HepG2 (cell line): ENCODE data around the gene LRATD1. TPM values are rescaled to one million over a fixed set of nuclear protein-coding genes. Genes with fewer than 3 reads are reported as not detected.

ENCODE experiments used
- ATAC-seq: fragments of 200-7000 bp; cut with Tn5 transposase; 3 replicates; pipeline ENCODE4 v1.9.1; 2020; ENCODE audit warnings: mild to moderate bottlenecking, moderate library complexity
- BruUV-seq: library from RNA; stranded (reverse); fragments of 400-500 nt; replicated peaks from 2 replicates; lab custom pipeline; 2021; lab: Mats Ljungman, UMichigan
- CTCF ChIA-PET: fragments of 300-600 bp; formaldehyde crosslinking; extraction: SDS; loops from one replicate; lab custom pipeline; 2021; ENCODE audit warnings: low total read pairs, inconsistent platforms, low intra/inter-chr PET ratio; lab: Yijun Ruan, JAX
- POLR2A ChIA-PET: fragments of 350-600 bp; sonication (Branson Sonifier 250); formaldehyde crosslinking; loops from one replicate; lab custom pipeline; 2020; ENCODE audit warnings: antibody characterized with exemption, inconsistent platforms; lab: Yijun Ruan, JAX
- DNase-seq: peaks from one replicate; pipeline ENCODE4 v3.0.0-alpha.2; 2015; ENCODE audit warnings: low spot score
- FAIRE-seq: peaks from 3 replicates; lab custom pipeline; 2011; peaks lifted over from hg19 to GRCh38; lab: Jason Lieb, UNC
- H2AFZ ChIP-seq: one replicate; pipeline ENCODE4 v1.6.1; 2011; ENCODE audit warnings: low read length, inconsistent platforms
- H3K27ac ChIP-seq: fragments of 300-600 bp; 3 replicates; pipeline ENCODE4 v1.8.0; 2011; ENCODE audit warnings: mixed run types, mild to moderate bottlenecking, mixed read lengths, low read length, inconsistent platforms; ENCODE audit not compliant: insufficient read depth; ENCODE audit errors: extremely low read length
- H3K27me3 ChIP-seq, 2 experiments: fragments of 200-600 bp in 1 of 2; 2 replicates in 1 of 2; 3 replicates in 1 of 2; pipeline versions ENCODE4 v1.6.0 to v1.8.0; 2011; ENCODE audit warnings: low read length in 2 of 2, mild to moderate bottlenecking in 2 of 2, moderate library complexity in 2 of 2, inconsistent platforms in 1 of 2; ENCODE audit not compliant: insufficient read depth in 2 of 2, control insufficient read depth in 1 of 2
- H3K36me3 ChIP-seq, 2 experiments: fragments of 200-600 bp in 1 of 2; replicated peaks in 1 of 2; 2 replicates in 1 of 2; 3 replicates in 1 of 2; pipeline versions ENCODE4 v1.5.1 to v1.8.0; 2011; ENCODE audit warnings: low read length in 2 of 2, inconsistent platforms in 1 of 2; ENCODE audit not compliant: insufficient read depth in 2 of 2, control insufficient read depth in 1 of 2
- H3K4me1 ChIP-seq: 2 replicates; pipeline ENCODE4 v1.5.1; 2012; ENCODE audit warnings: low read length, inconsistent platforms; ENCODE audit not compliant: insufficient read depth
- H3K4me2 ChIP-seq: 2 replicates; pipeline ENCODE4 v1.6.0; 2011; ENCODE audit warnings: low read depth, low read length, inconsistent platforms
- H3K4me3 ChIP-seq, 3 experiments: fragments of 200-600 bp in 1 of 3; sonication (generic), shearing (Covaris generic) in 1 of 3; replicated peaks in 1 of 3; 2 replicates each; pipeline ENCODE4 v1.5.1; 2011 to 2016; ENCODE audit warnings: low read length in 3 of 3, inconsistent platforms in 2 of 3, low read depth in 2 of 3, mild to moderate bottlenecking in 2 of 3, control low read depth in 1 of 3, mixed read lengths in 1 of 3; ENCODE audit not compliant: insufficient read depth in 1 of 3
- H3K79me2 ChIP-seq: one replicate; pipeline ENCODE4 v1.6.1; 2011; ENCODE audit warnings: low read length, inconsistent platforms; ENCODE audit not compliant: insufficient read depth
- H3K9ac ChIP-seq: 2 replicates; pipeline ENCODE4 v1.6.0; 2011; ENCODE audit warnings: mild to moderate bottlenecking, low read depth, low read length, inconsistent platforms; ENCODE audit not compliant: insufficient read depth
- H3K9me3 ChIP-seq: 2 replicates; pipeline ENCODE4 v1.5.1; 2012; ENCODE audit warnings: mild to moderate bottlenecking, low read length
- H4K20me1 ChIP-seq: 2 replicates; pipeline ENCODE4 v1.6.0; 2011; ENCODE audit warnings: inconsistent platforms, mild to moderate bottlenecking, low read length, moderate library complexity; ENCODE audit not compliant: insufficient read depth
- BRF2 ChIP-seq: sonication (generic); formaldehyde crosslinking; IDR thresholded peaks from 2 replicates; pipeline ENCODE4 v1.8.1; 2022; ENCODE audit warnings: mild to moderate bottlenecking, missing genetic modification reagents
- HDAC6 ChIP-seq: fragments of 200-600 bp; sonication (generic); IDR thresholded peaks from 2 replicates; pipeline ENCODE4 v1.7.0; 2017; ENCODE audit warnings: mild to moderate bottlenecking, antibody characterized with exemption, low read length, low read depth
- HOXD1 ChIP-seq: sonication (generic); formaldehyde crosslinking; IDR thresholded peaks from 2 replicates; pipeline ENCODE4 v1.5.0; 2020; ENCODE audit warnings: missing genetic modification reagents
- KDM5B ChIP-seq: sonication (generic); formaldehyde crosslinking; IDR thresholded peaks from 2 replicates; pipeline ENCODE4 v1.4.0; 2020; ENCODE audit warnings: missing genetic modification reagents, mild to moderate bottlenecking, borderline replicate concordance
- MED8 ChIP-seq: sonication (generic); formaldehyde crosslinking; IDR thresholded peaks from 2 replicates; pipeline ENCODE4 v1.8.1; 2023; ENCODE audit warnings: mild to moderate bottlenecking, missing genetic modification reagents; ENCODE audit not compliant: insufficient replicate concordance
- MTF2 ChIP-seq: sonication (generic); formaldehyde crosslinking; IDR thresholded peaks from 2 replicates; pipeline ENCODE4 v1.5.0; 2020; ENCODE audit warnings: missing genetic modification reagents, borderline replicate concordance
- NFRKB ChIP-seq: fragments of 450-650 bp; IDR thresholded peaks from 2 replicates; pipeline ENCODE4 v1.6.1; 2017
- PHF5A ChIP-seq: IDR thresholded peaks from one replicate; pipeline ENCODE4 v1.6.1; 2018; ENCODE audit warnings: low read depth, missing genetic modification reagents; ENCODE audit not compliant: unreplicated experiment
- ZNF841 ChIP-seq: sonication (generic); formaldehyde crosslinking; IDR thresholded peaks from 2 replicates; pipeline ENCODE4 v1.8.1; 2023; ENCODE audit warnings: missing genetic modification reagents, borderline replicate concordance
- WGBS: methylation state at CpG from one replicate; pipeline ENCODE4 v1.1.6; 2017; ENCODE audit warnings: low lambda C conversion rate; 5-methylcytosine and 5-hydroxymethylcytosine counted together
- in situ Hi-C: cut with HindIII; loops from 2 replicates; pipeline ENCODE4 v1.10.0; 2017; ENCODE audit warnings: low pct_unique_long_range_greater_than_20kb; ENCODE audit not compliant: extremely low pct_ligation_motif_present
- intact Hi-C: fragments of 100-400 bp; cut with micrococcal nuclease; formaldehyde crosslinking; loops from one replicate; pipeline ENCODE4 v1.10.0; 2022; ENCODE audit not compliant: unreplicated experiment
- polyA plus RNA-seq, 8 experiments: library from polyadenylated mRNA; depleted of rRNA in 3 of 8; stranded (reverse) in 7 of 8; unstranded in 1 of 8; fragments of >200 nt; fragmentation: Illumina TruSeq in 4 of 8; extraction: Trizol in 4 of 8; gene quantifications; 2 replicates each; pipeline versions ENCODE4 v1.2.1 to v1.2.3, GENCODE V29; 2011 to 2016; ENCODE audit warnings: low read depth in 4 of 8, missing spikeins in 1 of 8, mixed read lengths in 1 of 8; ENCODE audit not compliant: insufficient read depth in 1 of 8
- total RNA-seq, 5 experiments: library from RNA; depleted of rRNA; stranded (reverse); fragments of >200 nt; fragmentation: Illumina TruSeq; extraction: Trizol; gene quantifications; 2 replicates each; pipeline ENCODE4 v1.2.3, GENCODE V29; 2016; ENCODE audit warnings: low read depth in 1 of 5

Gene LRATD1
- total and polyA plus RNA-seq, 2 of the 13 experiments (the other 11 are each of a cell fraction or from before 2014, with no cell fraction given): 0.07 TPM; not detected in 1

GRCh38 chr2:14628901-14629300 lies 3.6 kb upstream of the LRATD1 start:
- Histone ChIP-seq H3K79me2 (no peaks in the 10 kb centered on the region), H3K9ac (no peak overlapping the region), H3K9me3 (no peaks in the 10 kb centered on the region), H3K4me2 (no peak overlapping the region), H3K27ac (no peak overlapping the region), H2AFZ (no peak overlapping the region), H4K20me1 (no peaks in the 10 kb centered on the region), H3K36me3 (no peaks in the 10 kb centered on the region), H3K4me3 (no peak overlapping the region), H3K4me1 (peaks cover 16% of the 10 kb centered on the region), H3K27me3 (peaks cover 10 to 19% of the 10 kb centered on the region in 2 experiments)
- WGBS: 41% methylated on average over 2 of the region's 2 CpGs
- FAIRE-seq (no peak), DNase-seq (no peak), ATAC-seq (no peak)
- intact Hi-C loops (no loop called here), in situ Hi-C loops (loop anchor here (25.0 kb wide), 1 partner anchor 958 kb away; the partner anchor contains the start of gene DDX1)
- ChIA-PET CTCF (no interaction called here), POLR2A (no interaction called here)
- no peak for TF ChIP-seq PHF5A (CRISPR knock-in tag)
- TF ChIP-seq BRF2 (CRISPR knock-in tag): no peak
- TF ChIP-seq HOXD1: no peak
- no peak for TF ChIP-seq MED8 (CRISPR knock-in tag)
- TF ChIP-seq MTF2: no peak
- no TSS peak for BruUV-seq

- H3K79me2 ChIP-seq: no peaks in the 10 kb centered on the region
- H3K27ac ChIP-seq: no peak overlapping the region
- H3K9me3 ChIP-seq: no peaks in the 10 kb centered on the region
- H3K4me1 ChIP-seq: peaks cover 16% of the 10 kb centered on the region
- intact Hi-C loops: loop anchor here (10.0 kb wide), 1 partner anchor 273 kb away; no protein-coding TSS in a partner anchor
- TF ChIP-seq NFRKB (no peak), KDM5B (CRISPR knock-in tag) (no peak), HDAC6 (no peak), ZNF841 (no peak)
- H3K9ac ChIP-seq: no peak overlapping the region
- DNase-seq (no peak), ATAC-seq (no peak), FAIRE-seq (no peak)
- no TSS peak for BruUV-seq
- ChIA-PET CTCF (no interaction called here), POLR2A (no interaction called here)
- H3K27me3 ChIP-seq: peaks cover 13 to 41% of the 10 kb centered on the region in 2 experiments
- no peak overlapping the region; a peak in 1 of 6 replicates for H3K4me3 ChIP-seq
- WGBS: 7% methylated on average over 3 of the region's 3 CpGs
- in situ Hi-C loops: loop anchor here (25.0 kb wide), 1 partner anchor 956 kb away; the partner anchor contains the start of gene DDX1
- H3K36me3 ChIP-seq: no peaks in the 10 kb centered on the region
- H4K20me1 ChIP-seq: no peaks in the 10 kb centered on the region
- no peak overlapping the region for H2AFZ ChIP-seq
- no peak overlapping the region for H3K4me2 ChIP-seq
Measured at GRCh38 chr2:14631406-14632040, 994 bp upstream of the LRATD1 start.
